SK-N-SH (cell line): ENCODE results near the gene TRIM9. TPM values are rescaled to one million over a fixed set of nuclear protein-coding genes. Genes with fewer than 3 reads are reported as not detected.

Experiments used
- CTCF ChIA-PET: fragments of 300-600, 350-600 bp; formaldehyde crosslinking; extraction: SDS; loops from one replicate; lab custom pipeline; 2021; lab: Yijun Ruan, JAX
- POLR2A ChIA-PET: fragments of 350-600 bp; sonication (Branson Sonifier 250); formaldehyde crosslinking; extraction: SDS; loops from one replicate; lab custom pipeline; 2020; ENCODE audit warnings: antibody characterized with exemption, inconsistent platforms; lab: Yijun Ruan, JAX
- DNase-seq: peaks from one replicate; pipeline ENCODE4 v3.0.0; 2012
- H2AFZ ChIP-seq: fragments of 200-600 bp; sonication (generic); 2 replicates; pipeline ENCODE4 v1.8.1; 2016; ENCODE audit warnings: antibody characterized with exemption, mild to moderate bottlenecking, low read depth
- H3F3A ChIP-seq: fragments of 200-600 bp; sonication (generic); replicated peaks from 2 replicates; pipeline ENCODE3; 2016; ENCODE audit warnings: antibody characterized with exemption, mild to moderate bottlenecking; ENCODE audit not compliant: insufficient read depth
- H3K27ac ChIP-seq, 2 experiments: fragments of 200-500 bp in 1 of 2; fragments of 200-600 bp in 1 of 2; sonication (Bioruptor generic) in 1 of 2; sonication (generic), shearing (Covaris generic) in 1 of 2; 2 replicates each; pipeline versions ENCODE4 v1.5.1 to v1.6.1; 2014 to 2016; ENCODE audit warnings: low read depth in 2 of 2, inconsistent platforms in 1 of 2, low read length in 1 of 2, mild to moderate bottlenecking in 1 of 2, mixed read lengths in 1 of 2
- H3K27me3 ChIP-seq: fragments of 200-600 bp; sonication (generic), shearing (Covaris generic); 2 replicates; pipeline ENCODE4 v1.6.1; 2016; ENCODE audit warnings: mixed run types; ENCODE audit not compliant: insufficient read depth
- H3K36me3 ChIP-seq, 2 experiments: fragments of 200-500 bp in 1 of 2; fragments of 200-600 bp in 1 of 2; sonication (Bioruptor generic) in 1 of 2; sonication (generic) in 1 of 2; replicated peaks in 1 of 2; 2 replicates each; pipeline versions ENCODE3 to v1.5.1; 2014 to 2016; ENCODE audit warnings: low read length in 1 of 2, mild to moderate bottlenecking in 1 of 2; ENCODE audit not compliant: insufficient read depth in 2 of 2, control insufficient read depth in 1 of 2
- H3K4me1 ChIP-seq, 2 experiments: fragments of 200-500 bp in 1 of 2; fragments of 200-600 bp in 1 of 2; sonication (Bioruptor generic) in 1 of 2; sonication (generic), shearing (Covaris generic) in 1 of 2; 2 replicates each; pipeline versions ENCODE4 v1.5.1 to v1.6.1; 2014 to 2016; ENCODE audit warnings: low read depth in 1 of 2, low read length in 1 of 2, mixed run types in 1 of 2; ENCODE audit not compliant: insufficient read depth in 2 of 2, control insufficient read depth in 1 of 2
- H3K4me2 ChIP-seq: fragments of 200-600 bp; sonication (generic), shearing (Covaris generic); 2 replicates; pipeline ENCODE4 v1.6.1; 2017; ENCODE audit warnings: mixed run types
- H3K4me3 ChIP-seq, 2 experiments: fragments of 200-500 bp in 1 of 2; fragments of 200-600 bp in 1 of 2; sonication (Bioruptor generic) in 1 of 2; sonication (generic), shearing (Covaris generic) in 1 of 2; 2 replicates each; pipeline versions ENCODE4 v1.5.1 to v1.8.1; 2014 to 2016; ENCODE audit warnings: low read depth in 2 of 2, inconsistent platforms in 1 of 2, low read length in 1 of 2, mild to moderate bottlenecking in 1 of 2, mixed read lengths in 1 of 2, moderate library complexity in 1 of 2
- H3K79me2 ChIP-seq: fragments of 200-600 bp; sonication (generic); 2 replicates; pipeline ENCODE4 v1.8.1; 2017; ENCODE audit warnings: mild to moderate bottlenecking; ENCODE audit not compliant: insufficient read depth
- H3K9ac ChIP-seq: fragments of 200-600 bp; sonication (generic); 2 replicates; pipeline ENCODE4 v1.6.1; 2017; ENCODE audit warnings: mixed run types
- H3K9me2 ChIP-seq: fragments of 200-600 bp; sonication (generic); 2 replicates; pipeline ENCODE4 v1.6.1; 2017; ENCODE audit warnings: mixed run types
- H3K9me3 ChIP-seq: fragments of 200-600 bp; sonication (generic); 2 replicates; pipeline ENCODE4 v1.6.1; 2017; ENCODE audit warnings: mixed run types, mild to moderate bottlenecking, moderate library complexity
- H4K20me1 ChIP-seq: fragments of 200-600 bp; sonication (generic); 2 replicates; pipeline ENCODE4 v1.6.1; 2017; ENCODE audit warnings: mild to moderate bottlenecking, mixed run types; ENCODE audit not compliant: insufficient read depth
- ELF1 ChIP-seq: IDR thresholded peaks from 2 replicates; pipeline ENCODE4 v1.4.0; 2012
- EP300 ChIP-seq, 2 experiments: IDR thresholded peaks; 2 replicates each; pipeline versions ENCODE4 v1.4.0 to v1.6.1; 2012; ENCODE audit warnings: borderline replicate concordance in 1 of 2, low read depth in 1 of 2, low read length in 1 of 2
- EZH2phosphoT487 ChIP-seq: fragments of 200-600 bp; sonication (generic); IDR thresholded peaks from 2 replicates; pipeline ENCODE4 v1.6.1; 2017; ENCODE audit warnings: low read depth, mixed run types, mild to moderate bottlenecking, antibody characterized with exemption, moderate library complexity, borderline replicate concordance
- FOSL2 ChIP-seq: IDR thresholded peaks from 2 replicates; pipeline ENCODE4 v1.4.0; 2012; ENCODE audit warnings: low read depth, mild to moderate bottlenecking, moderate library complexity, borderline replicate concordance
- FOXJ3 ChIP-seq: sonication (generic); formaldehyde crosslinking; IDR thresholded peaks from 2 replicates; pipeline ENCODE4 v1.5.1; 2020; ENCODE audit warnings: mild to moderate bottlenecking, missing genetic modification reagents
- GATA2 ChIP-seq: sonication (generic); formaldehyde crosslinking; IDR thresholded peaks from 2 replicates; pipeline ENCODE4 v1.5.0; 2020; ENCODE audit warnings: mild to moderate bottlenecking, missing genetic modification reagents
- JUND ChIP-seq: IDR thresholded peaks from 2 replicates; pipeline ENCODE4 v1.4.0; 2012
- MEF2A ChIP-seq: IDR thresholded peaks from 2 replicates; pipeline ENCODE4 v1.4.0; 2012; ENCODE audit warnings: low read depth, borderline replicate concordance
- NFIC ChIP-seq: IDR thresholded peaks from 2 replicates; pipeline ENCODE4 v1.4.0; 2012; ENCODE audit warnings: borderline replicate concordance
- POLR2AphosphoS5 ChIP-seq: IDR thresholded peaks from 2 replicates; pipeline ENCODE4 v1.6.1; 2012; ENCODE audit warnings: low read depth, low read length
- RAD21 ChIP-seq: IDR thresholded peaks from 2 replicates; pipeline ENCODE4 v1.6.1; 2012; ENCODE audit warnings: mild to moderate bottlenecking, low read length
- RCOR1 ChIP-seq: fragments of 150-350 bp; IDR thresholded peaks from 2 replicates; pipeline ENCODE4 v1.6.1; 2017; ENCODE audit warnings: antibody characterized with exemption, low read length
- RFX5 ChIP-seq: IDR thresholded peaks from 2 replicates; pipeline ENCODE4 v1.6.1; 2012; ENCODE audit warnings: mild to moderate bottlenecking, improper control_type of control experiment, low read length
- TCF12 ChIP-seq: IDR thresholded peaks from 2 replicates; pipeline ENCODE4 v1.4.0; 2012
- TEAD4 ChIP-seq: IDR thresholded peaks from 2 replicates; pipeline ENCODE4 v1.4.0; 2012; ENCODE audit warnings: mild to moderate bottlenecking, borderline replicate concordance; ENCODE audit not compliant: insufficient read depth
- YY1 ChIP-seq: IDR thresholded peaks from 2 replicates; pipeline ENCODE4 v1.4.0; 2012; ENCODE audit warnings: low read depth, mild to moderate bottlenecking
- WGBS: methylation state at CpG from one replicate; pipeline ENCODE4 v1.1.6; 2017; ENCODE audit warnings: low lambda C conversion rate; 5-methylcytosine and 5-hydroxymethylcytosine counted together
- polyA plus RNA-seq, 3 experiments: library from polyadenylated mRNA; depleted of rRNA; stranded (reverse); fragments of >200 nt; gene quantifications; 2 replicates each; pipeline ENCODE4 v1.2.3, GENCODE V29; 2012
- TF ChIP-seq, protein P1 (sequence below): IDR thresholded peaks from 2 replicates; pipeline ENCODE4; 2012
- TF ChIP-seq, protein P2 (sequence below): fragments of 150-350 bp; IDR thresholded peaks from 2 replicates; pipeline ENCODE4 v1.6.1; 2017; ENCODE audit warnings: antibody characterized with exemption, low read length, low read depth, borderline replicate concordance

TRIM9 gene
- polyA plus RNA-seq, 1 of the 3 experiments (the other 2 are of a cell fraction), result 3.9 TPM

- peaks cover 0 to 8% of the 10 kb centered on the region in 2 experiments; a peak in 3 of 4 replicates for H3K4me1 ChIP-seq
- no peaks in the 10 kb centered on the region for H3K36me3 ChIP-seq
- no peaks in the 10 kb centered on the region for H3K9me3 ChIP-seq
- no peak overlapping the region for H2AFZ ChIP-seq
- ChIA-PET POLR2A (no interaction called here), CTCF (no interaction called here)
- H3K27ac ChIP-seq, result peak overlapping the region in 1 of 2 experiments; percentile 16; a peak in 1 of 4 replicates
- DNase-seq, result peak; percentile 24
- no peaks in the 10 kb centered on the region for H3K27me3 ChIP-seq
- no peaks in the 10 kb centered on the region for H3F3A ChIP-seq
- no peak overlapping the region for H3K9ac ChIP-seq
- no peak overlapping the region for H3K4me2 ChIP-seq
- WGBS, result 7% methylated on average over 1 of the region's 1 CpG
- no peaks in the 10 kb centered on the region for H3K79me2 ChIP-seq
- no peak overlapping the region for H3K4me3 ChIP-seq
- TF ChIP-seq, protein P1, sequence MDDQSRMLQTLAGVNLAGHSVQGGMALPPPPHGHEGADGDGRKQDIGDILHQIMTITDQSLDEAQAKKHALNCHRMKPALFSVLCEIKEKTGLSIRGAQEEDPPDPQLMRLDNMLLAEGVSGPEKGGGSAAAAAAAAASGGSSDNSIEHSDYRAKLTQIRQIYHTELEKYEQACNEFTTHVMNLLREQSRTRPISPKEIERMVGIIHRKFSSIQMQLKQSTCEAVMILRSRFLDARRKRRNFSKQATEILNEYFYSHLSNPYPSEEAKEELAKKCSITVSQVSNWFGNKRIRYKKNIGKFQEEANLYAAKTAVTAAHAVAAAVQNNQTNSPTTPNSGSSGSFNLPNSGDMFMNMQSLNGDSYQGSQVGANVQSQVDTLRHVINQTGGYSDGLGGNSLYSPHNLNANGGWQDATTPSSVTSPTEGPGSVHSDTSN, result peak; percentile 65; the same call in 1 of the 2 replicates
- peak in 1 of 2 experiments; percentile 57; a peak in 2 of 4 replicates for TF ChIP-seq EP300 (IDR thresholded peaks at IDR 0.05; ENCODE audit: borderline replicate concordance in 1 of 2, low read depth in 1 of 2, low read length in 1 of 2)
- TF ChIP-seq RCOR1, result 0 out of 2 replicates have a peak, but pooled peaks have one; percentile 8
- TF ChIP-seq GATA2 (CRISPR knock-in tag), result peak; percentile 44; the same call in 1 of the 2 replicates
- peak; percentile 45; the same call in 1 of the 2 replicates for TF ChIP-seq NFIC
- peak; percentile 37; the same call in 1 of the 2 replicates for TF ChIP-seq TCF12
- TF ChIP-seq JUND, result no peak
- TF ChIP-seq POLR2AphosphoS5, result no peak
- no peaks in the 10 kb centered on the region for H4K20me1 ChIP-seq
- no peaks in the 10 kb centered on the region for H3K9me2 ChIP-seq
Measured at GRCh38 chr14:51079489-51079888, 15.4 kb downstream of the TRIM9 start.

DNA sequence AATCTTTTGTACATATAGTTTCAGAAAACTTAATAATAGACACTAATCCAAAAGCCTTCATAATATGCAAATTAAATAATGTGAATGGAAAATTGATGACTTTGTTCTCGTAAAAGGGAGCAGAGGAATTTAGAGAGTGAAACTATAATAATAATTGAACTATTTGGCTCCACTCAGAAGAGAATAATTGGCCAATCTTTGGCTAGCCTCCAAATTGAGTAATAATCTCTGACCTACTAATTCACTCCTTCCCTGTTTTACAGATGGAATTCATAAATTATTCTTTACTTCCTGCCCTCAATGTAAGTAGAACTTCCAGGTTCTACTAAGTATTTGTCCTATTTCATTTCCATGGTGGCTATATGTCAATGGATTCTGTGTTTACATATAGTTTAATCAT, 15.8 kb downstream of the TRIM9 start:
- no peaks in the 10 kb centered on the region for H3K79me2 ChIP-seq
- H4K20me1 ChIP-seq, result no peaks in the 10 kb centered on the region
- H3K4me1 ChIP-seq, result peaks cover 0 to 8% of the 10 kb centered on the region in 2 experiments; a peak in 3 of 4 replicates
- H3K27me3 ChIP-seq, result no peaks in the 10 kb centered on the region
- no peak overlapping the region for H3K4me3 ChIP-seq
- H3K36me3 ChIP-seq, result no peaks in the 10 kb centered on the region
- H3F3A ChIP-seq, result no peaks in the 10 kb centered on the region
- no peak for TF ChIP-seq EZH2phosphoT487
- TF ChIP-seq MEF2A, result no peak
- no peak for TF ChIP-seq RAD21
- no peak for TF ChIP-seq YY1
- no peak for TF ChIP-seq RFX5
- TF ChIP-seq NFIC, result no peak
- no peak for TF ChIP-seq GATA2 (CRISPR knock-in tag)
- TF ChIP-seq FOSL2, result no peak
- TF ChIP-seq FOXJ3 (CRISPR knock-in tag), result no peak
- TF ChIP-seq ELF1, result no peak
- TF ChIP-seq TEAD4, result no peak
- TF ChIP-seq POLR2AphosphoS5, result no peak
- TF ChIP-seq, protein P2, sequence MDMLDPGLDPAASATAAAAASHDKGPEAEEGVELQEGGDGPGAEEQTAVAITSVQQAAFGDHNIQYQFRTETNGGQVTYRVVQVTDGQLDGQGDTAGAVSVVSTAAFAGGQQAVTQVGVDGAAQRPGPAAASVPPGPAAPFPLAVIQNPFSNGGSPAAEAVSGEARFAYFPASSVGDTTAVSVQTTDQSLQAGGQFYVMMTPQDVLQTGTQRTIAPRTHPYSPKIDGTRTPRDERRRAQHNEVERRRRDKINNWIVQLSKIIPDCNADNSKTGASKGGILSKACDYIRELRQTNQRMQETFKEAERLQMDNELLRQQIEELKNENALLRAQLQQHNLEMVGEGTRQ, result no peak
- TF ChIP-seq TCF12, result no peak
- no peak overlapping the region for H3K4me2 ChIP-seq
- no peak overlapping the region for H3K27ac ChIP-seq
- H3K9me3 ChIP-seq, result no peaks in the 10 kb centered on the region
- no peaks in the 10 kb centered on the region for H3K9me2 ChIP-seq
- ChIA-PET POLR2A (no interaction called here), CTCF (no interaction called here)
- H3K9ac ChIP-seq, result no peak overlapping the region
- no peak for DNase-seq
- WGBS, result 86% methylated on average over 1 of the region's 1 CpG
- H2AFZ ChIP-seq, result no peak overlapping the region
